Loucy (cell line): ENCODE measurements around the gene NXNL2.

Source experiments
- H2AFZ ChIP-seq: fragments of 200-600 bp; sonication (generic); 2 replicates; pipeline ENCODE4 v1.6.0; 2016; ENCODE audit warnings: antibody characterized with exemption, mild to moderate bottlenecking, low read length, moderate library complexity
- H3F3A ChIP-seq: fragments of 200-600 bp; 2 replicates; pipeline ENCODE4 v1.6.0; 2016; ENCODE audit warnings: antibody characterized with exemption, low read depth, mild to moderate bottlenecking
- H3K27me3 ChIP-seq: fragments of 200-600 bp; sonication (generic); 2 replicates; pipeline ENCODE4 v1.6.1; 2014; ENCODE audit warnings: low read length, mild to moderate bottlenecking; ENCODE audit not compliant: insufficient read depth, poor library complexity, severe bottlenecking
- H3K36me3 ChIP-seq: fragments of 200-600 bp; sonication (generic); 2 replicates; pipeline ENCODE4 v1.6.1; 2016; ENCODE audit warnings: low read length; ENCODE audit not compliant: insufficient read depth
- H3K4me1 ChIP-seq: fragments of 200-600 bp; sonication (generic); 2 replicates; pipeline ENCODE4 v1.5.1; 2014; ENCODE audit warnings: low read length, mild to moderate bottlenecking; ENCODE audit not compliant: insufficient read depth, poor library complexity, severe bottlenecking
- H3K4me2 ChIP-seq: fragments of 200-600 bp; sonication (generic); 2 replicates; pipeline ENCODE4 v1.6.0; 2014; ENCODE audit warnings: antibody characterized with exemption, low read length, low read depth, mild to moderate bottlenecking; ENCODE audit not compliant: poor library complexity, severe bottlenecking
- H3K4me3 ChIP-seq: fragments of 200-600 bp; sonication (generic); 2 replicates; pipeline ENCODE4 v1.5.1; 2014; ENCODE audit warnings: low read length, mild to moderate bottlenecking, mixed read lengths; ENCODE audit not compliant: poor library complexity, severe bottlenecking
- H3K79me2 ChIP-seq: fragments of 200-600 bp; sonication (generic); 2 replicates; pipeline ENCODE4 v1.6.1; 2014; ENCODE audit warnings: low read length; ENCODE audit not compliant: insufficient read depth
- H3K9ac ChIP-seq: fragments of 200-600 bp; sonication (generic); 2 replicates; pipeline ENCODE4 v1.6.0; 2014; ENCODE audit warnings: mild to moderate bottlenecking, low read depth, low read length, moderate library complexity; ENCODE audit not compliant: poor library complexity, severe bottlenecking
- H3K9me2 ChIP-seq: fragments of 200-600 bp; sonication (generic); replicated peaks from 2 replicates; pipeline ENCODE4 v1.6.1; 2016; ENCODE audit warnings: low read depth, low read length, mixed read lengths
- H3K9me3 ChIP-seq: fragments of 200-600 bp; sonication (generic); 2 replicates; pipeline ENCODE4 v1.6.1; 2014; ENCODE audit warnings: mild to moderate bottlenecking, antibody characterized with exemption, low read length, low read depth; ENCODE audit not compliant: insufficient read depth
- H4K20me1 ChIP-seq: fragments of 200-600 bp; sonication (generic); 2 replicates; pipeline ENCODE4 v1.6.0; 2014; ENCODE audit warnings: antibody characterized with exemption, low read length, mild to moderate bottlenecking; ENCODE audit not compliant: insufficient read depth, poor library complexity, severe bottlenecking
- EZH2phosphoT487 ChIP-seq: fragments of 200-600 bp; IDR thresholded peaks from 2 replicates; pipeline ENCODE4 v1.6.1; 2018; ENCODE audit warnings: antibody characterized with exemption, mild to moderate bottlenecking, moderate library complexity, borderline replicate concordance
- TF ChIP-seq, protein P1 (sequence below): fragments of 200-600 bp; sonication (generic); conservative IDR thresholded peaks from 2 replicates; pipeline ENCODE4 v1.5.1; 2014; ENCODE audit warnings: mild to moderate bottlenecking, antibody characterized with exemption, low read length

Gene NXNL2

DNA sequence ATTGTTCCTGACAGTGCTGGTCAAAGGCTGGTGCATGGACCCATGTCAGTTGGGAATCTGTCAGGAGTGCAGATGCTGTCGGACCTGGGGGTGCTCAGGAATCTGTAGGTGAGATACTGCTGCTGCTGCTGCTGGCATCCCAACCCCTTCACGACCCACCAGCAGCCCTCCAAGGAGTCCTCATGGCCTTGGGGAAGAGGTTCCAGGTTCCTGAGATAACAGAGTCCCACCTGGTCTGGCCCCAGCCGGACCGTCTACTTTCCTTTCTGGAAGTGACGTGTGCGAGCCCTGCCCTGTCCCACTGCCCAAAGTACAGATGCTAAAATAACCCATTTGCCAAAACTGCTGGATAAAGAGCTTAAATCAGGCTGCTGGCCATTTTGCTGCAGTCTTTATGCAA lies 4.3 kb downstream of the NXNL2 start:
- Histone ChIP-seq H3K4me3 (no peak overlapping the region), H3K79me2 (no peaks in the 10 kb centered on the region), H2AFZ (no peak overlapping the region), H3K9ac (no peak overlapping the region), H3K27me3 (no peaks in the 10 kb centered on the region), H3F3A (no peaks in the 10 kb centered on the region), H3K9me2 (no peaks in the 10 kb centered on the region), H3K36me3 (no peaks in the 10 kb centered on the region), H3K9me3 (no peaks in the 10 kb centered on the region), H3K4me1 (peaks cover 4% of the 10 kb centered on the region), H3K4me2 (no peak overlapping the region), H4K20me1 (no peaks in the 10 kb centered on the region)
- TF ChIP-seq EZH2phosphoT487 = no peak
- TF ChIP-seq, protein P1, sequence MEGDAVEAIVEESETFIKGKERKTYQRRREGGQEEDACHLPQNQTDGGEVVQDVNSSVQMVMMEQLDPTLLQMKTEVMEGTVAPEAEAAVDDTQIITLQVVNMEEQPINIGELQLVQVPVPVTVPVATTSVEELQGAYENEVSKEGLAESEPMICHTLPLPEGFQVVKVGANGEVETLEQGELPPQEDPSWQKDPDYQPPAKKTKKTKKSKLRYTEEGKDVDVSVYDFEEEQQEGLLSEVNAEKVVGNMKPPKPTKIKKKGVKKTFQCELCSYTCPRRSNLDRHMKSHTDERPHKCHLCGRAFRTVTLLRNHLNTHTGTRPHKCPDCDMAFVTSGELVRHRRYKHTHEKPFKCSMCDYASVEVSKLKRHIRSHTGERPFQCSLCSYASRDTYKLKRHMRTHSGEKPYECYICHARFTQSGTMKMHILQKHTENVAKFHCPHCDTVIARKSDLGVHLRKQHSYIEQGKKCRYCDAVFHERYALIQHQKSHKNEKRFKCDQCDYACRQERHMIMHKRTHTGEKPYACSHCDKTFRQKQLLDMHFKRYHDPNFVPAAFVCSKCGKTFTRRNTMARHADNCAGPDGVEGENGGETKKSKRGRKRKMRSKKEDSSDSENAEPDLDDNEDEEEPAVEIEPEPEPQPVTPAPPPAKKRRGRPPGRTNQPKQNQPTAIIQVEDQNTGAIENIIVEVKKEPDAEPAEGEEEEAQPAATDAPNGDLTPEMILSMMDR = no peak

DNA sequence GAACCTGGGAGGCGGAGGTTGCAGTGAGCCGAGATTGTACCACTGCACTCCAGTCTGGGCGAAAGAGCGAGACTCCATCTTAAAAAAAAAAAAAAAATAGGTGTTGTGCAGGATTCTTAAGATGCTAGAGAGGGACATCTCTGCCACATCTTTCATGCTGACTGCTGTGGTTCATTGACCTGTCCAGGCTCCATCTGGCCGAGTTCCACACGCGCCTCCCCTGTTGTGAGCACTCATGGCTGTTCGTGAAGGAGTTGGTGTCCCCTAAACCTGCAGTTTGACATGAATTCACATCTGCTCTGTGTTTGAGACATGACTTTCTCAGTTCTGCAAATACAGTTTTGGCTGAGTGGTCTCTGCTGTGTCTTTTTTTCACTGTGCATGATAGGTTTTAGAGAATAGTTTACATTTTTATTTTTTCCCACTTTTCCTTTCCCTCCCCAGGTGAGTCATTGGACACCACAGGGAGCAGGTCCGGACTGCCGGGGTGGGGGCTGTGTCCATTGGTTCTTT lies 5.3 kb downstream of the NXNL2 start:
- Histone ChIP-seq H3K36me3 (no peaks in the 10 kb centered on the region), H3F3A (no peaks in the 10 kb centered on the region), H2AFZ (no peak overlapping the region), H3K4me3 (no peak overlapping the region), H3K4me2 (no peak overlapping the region), H3K4me1 (peaks cover 4% of the 10 kb centered on the region), H3K9me2 (no peaks in the 10 kb centered on the region), H3K27me3 (no peaks in the 10 kb centered on the region), H4K20me1 (no peaks in the 10 kb centered on the region), H3K9me3 (no peaks in the 10 kb centered on the region), H3K9ac (no peak overlapping the region), H3K79me2 (no peaks in the 10 kb centered on the region)
- no peak for TF ChIP-seq EZH2phosphoT487
- TF ChIP-seq, protein P1 = no peak

DNA sequence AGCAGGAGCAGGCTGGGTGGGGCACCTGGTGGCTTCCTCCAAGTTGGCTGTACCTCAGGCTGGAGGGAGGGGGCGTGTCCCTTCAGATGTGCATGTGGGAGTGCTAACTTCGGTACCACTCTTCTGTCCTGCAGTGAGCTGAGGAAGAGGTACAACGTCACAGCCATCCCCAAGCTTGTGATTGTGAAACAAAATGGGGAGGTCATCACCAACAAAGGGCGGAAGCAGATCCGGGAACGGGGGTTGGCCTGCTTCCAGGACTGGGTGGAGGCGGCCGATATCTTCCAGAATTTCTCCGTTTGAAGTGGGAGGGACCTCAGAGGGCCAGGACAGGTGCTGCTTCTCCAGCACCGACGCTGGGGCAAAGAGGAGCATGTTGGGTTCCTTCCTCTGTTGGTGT lies 9.3 kb downstream of the NXNL2 start:
- TF ChIP-seq, protein P1 = no peak
- TF ChIP-seq EZH2phosphoT487 = no peak

More for the DNA sequence above, 9.3 kb downstream of the NXNL2 start:
- H3K4me1 ChIP-seq = no peaks in the 10 kb centered on the region
- H2AFZ ChIP-seq = no peak overlapping the region
- H3F3A ChIP-seq = no peaks in the 10 kb centered on the region
- no peaks in the 10 kb centered on the region for H3K9me3 ChIP-seq
- H3K9ac ChIP-seq = no peak overlapping the region
- no peak overlapping the region for H3K4me3 ChIP-seq
- H3K27me3 ChIP-seq = no peaks in the 10 kb centered on the region
- H3K9me2 ChIP-seq = no peaks in the 10 kb centered on the region
- no peaks in the 10 kb centered on the region for H3K79me2 ChIP-seq
- H4K20me1 ChIP-seq = no peaks in the 10 kb centered on the region
- no peak overlapping the region for H3K4me2 ChIP-seq
- no peaks in the 10 kb centered on the region for H3K36me3 ChIP-seq
